Heart left ventricle (tissue), 16 donors: ENCODE measurements around the gene SPIRE1. TPM values are rescaled to one million over a fixed set of nuclear protein-coding genes. Genes with fewer than 3 reads are reported as not detected.

Source experiments
- ATAC-seq, 4 donors: fragments of 200-7000 bp; cut with Tn5 transposase; one replicate each; pipeline ENCODE4 v1.9.1; 2020 to 2022; ENCODE audit warnings: moderate library complexity in 4 of 4, mild to moderate bottlenecking in 3 of 4, moderate number of reproducible peaks in 1 of 4
- DNase-seq, 5 donors: peaks; one replicate each; pipeline ENCODE4 v3.0.0-alpha.2; 2020
- H3K27ac ChIP-seq, 12 donors: fragments of 200-600 bp; sonication (generic) in 4 of 12; one replicate each; pipeline versions ENCODE4 v1.5.0 to v1.8.0; 2016 to 2022; ENCODE audit warnings: mild to moderate bottlenecking in 2 of 12
- H3K27me3 ChIP-seq, 9 donors: fragments of 200-600 bp; sonication (generic) in 2 of 9; one replicate each; pipeline versions ENCODE4 v1.5.1 to v1.8.0; 2016 to 2022; ENCODE audit warnings: mild to moderate bottlenecking in 3 of 9
- H3K36me3 ChIP-seq, 9 donors: fragments of 200-600 bp; sonication (generic) in 2 of 9; one replicate each; pipeline versions ENCODE4 v1.5.0 to v1.8.0; 2018 to 2022; ENCODE audit warnings: mild to moderate bottlenecking in 2 of 9
- H3K4me1 ChIP-seq, 12 donors: fragments of 200-600 bp; sonication (generic) in 4 of 12; one replicate each; pipeline versions ENCODE4 v1.5.0 to v1.8.0; 2016 to 2022; ENCODE audit warnings: mild to moderate bottlenecking in 3 of 12
- H3K4me3 ChIP-seq, 12 donors: fragments of 200-600 bp; sonication (generic) in 4 of 12; one replicate each; pipeline versions ENCODE4 v1.5.0 to v1.8.0; 2017 to 2022; ENCODE audit warnings: mild to moderate bottlenecking in 9 of 12, moderate library complexity in 4 of 12
- H3K9me3 ChIP-seq, 12 donors: fragments of 200-600 bp; sonication (generic) in 4 of 12; one replicate each; pipeline versions ENCODE4 v1.5.0 to v1.8.0; 2016 to 2022; ENCODE audit warnings: mild to moderate bottlenecking in 1 of 12
- POLR2A ChIP-seq, 2 donors: fragments of 450-650 bp; IDR thresholded peaks; one replicate each; pipeline ENCODE4 v1.6.1; 2017; ENCODE audit warnings: antibody characterized with exemption in 2 of 2, mild to moderate bottlenecking in 2 of 2, moderate library complexity in 2 of 2
- WGBS, 4 donors: extraction: QIAGEN DNeasy Blood & Tissue Kit in 2 of 4; methylation state at CpG; one replicate each; pipeline versions ENCODE4 v1.1.5 to v1.1.7; 2013 to 2018; 5-methylcytosine and 5-hydroxymethylcytosine counted together
- intact Hi-C, 10 donors: fragments of 100-400 bp; cut with DNase I; formaldehyde crosslinking; loops; one replicate each; pipeline versions ENCODE4 v1.11.1 to v1.14.2; 2022
- polyA plus RNA-seq, 2 donors: library from polyadenylated mRNA; stranded (reverse); fragments of 200-250 nt; gene quantifications; one replicate each; pipeline ENCODE4 v1.2.3, GENCODE V29; 2013
- total RNA-seq, 9 donors: library from RNA; depleted of rRNA in 2 of 9; stranded (reverse); fragments of >200 nt in 2 of 9; fragmentation: NEBNext Ultra II Directional in 3 of 9; extraction: Animal tissue kit (Norgen Biotek cat#: 25700) in 3 of 9; gene quantifications; one replicate each; pipeline versions ENCODE4 v1.1.0 to v1.2.4, GENCODE V29; 2016 to 2023
- TF ChIP-seq, protein P1 (sequence below), 12 donors: fragments of 200-600 bp; sonication (generic) in 4 of 12; IDR thresholded peaks; one replicate each; pipeline versions ENCODE4 v1.5.0 to v1.8.0; 2018 to 2022; ENCODE audit warnings: antibody characterized with exemption in 12 of 12, mild to moderate bottlenecking in 5 of 12
- donor health status: ischemic (EF 13 %, LVEDD 7.1; RV severe dilation, severe dysfunction).
- donor health status: healthy with polysubstance abuse.
- donor health status: DM: no; HTN: yes; CAD: no.
- donor health status: DM: no; HTN: no; CAD: no.
- donor health status: ischemic (EF 25% LVEDD 6.9; RV normal size, moderate dysfunction).
- donor health status: ischemic (EF 25% LVEDD 5.7; RV mildly dilated, moderate dysfunction).
- donor health status: healthy.
- donor health status: DM: yes; HTN: yes; CAD: no.
- donor health status: ischemic (EF 35%, LVEDD 5.7; RV mildly dilated, moderate dysfunction).
- donor health status: nonischemic (EF 11% LVEDD 7.7; RV severe dilation, severe dysfunction).
- donor health status: DM: yes; HTN: yes; CAD: no.
- donor health status: PGD.
- donor health status: ischemic (EF 29% LVEDD 5.4; RV normal size, mild dysfunction).
- donor health status: nonischemic (EF 23%, LVEDD 6.1; RV moderate dilation, normal function).

SPIRE1 gene
- total and polyA plus RNA-seq, 11 donors = 8.3 to 67.6 (median 47.8) TPM

DNA sequence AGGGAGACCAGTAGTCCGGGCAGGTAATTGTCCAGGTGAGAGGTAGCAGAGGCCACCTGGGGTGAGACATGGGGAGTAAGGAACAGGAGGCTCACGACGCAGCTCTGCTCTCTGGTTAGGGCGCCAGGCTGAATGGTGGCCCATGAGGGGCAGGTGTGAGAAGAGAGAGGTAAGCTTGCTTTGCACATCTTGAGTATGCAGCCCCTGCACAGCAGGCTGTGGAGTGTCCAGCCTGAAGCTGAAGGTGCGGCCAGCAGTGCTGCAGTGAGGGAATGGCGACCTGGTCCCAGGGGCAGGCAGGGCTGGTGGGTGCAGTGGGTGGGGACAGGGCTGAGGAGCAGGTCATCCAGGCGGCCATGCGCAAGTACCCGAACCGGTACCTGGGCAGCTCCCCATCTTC lies 234.5 kb downstream of the SPIRE1 start:
- WGBS, 4 donors = 93 to 97% (median 95%) methylated on average over 5 to 10 of the region's 10 CpGs
- Histone ChIP-seq H3K4me3 (no peak overlapping the region), H3K27ac (no peak overlapping the region), H3K4me1 (peaks cover 0 to 16% (median 2%) of the 10 kb centered on the region in 12 donors), H3K27me3 (no peaks in the 10 kb centered on the region), H3K9me3 (peaks cover 0 to 7% (median 0%) of the 10 kb centered on the region in 12 donors), H3K36me3 (peaks cover 0 to 12% (median 3%) of the 10 kb centered on the region in 9 donors)
- intact Hi-C loops = no loop called here
- no peak for DNase-seq
- peak in 1 of 4 donors; percentile 15 for ATAC-seq
- TF ChIP-seq POLR2A (IDR thresholded peaks at IDR 0.05) = no peak
- TF ChIP-seq, protein P1, sequence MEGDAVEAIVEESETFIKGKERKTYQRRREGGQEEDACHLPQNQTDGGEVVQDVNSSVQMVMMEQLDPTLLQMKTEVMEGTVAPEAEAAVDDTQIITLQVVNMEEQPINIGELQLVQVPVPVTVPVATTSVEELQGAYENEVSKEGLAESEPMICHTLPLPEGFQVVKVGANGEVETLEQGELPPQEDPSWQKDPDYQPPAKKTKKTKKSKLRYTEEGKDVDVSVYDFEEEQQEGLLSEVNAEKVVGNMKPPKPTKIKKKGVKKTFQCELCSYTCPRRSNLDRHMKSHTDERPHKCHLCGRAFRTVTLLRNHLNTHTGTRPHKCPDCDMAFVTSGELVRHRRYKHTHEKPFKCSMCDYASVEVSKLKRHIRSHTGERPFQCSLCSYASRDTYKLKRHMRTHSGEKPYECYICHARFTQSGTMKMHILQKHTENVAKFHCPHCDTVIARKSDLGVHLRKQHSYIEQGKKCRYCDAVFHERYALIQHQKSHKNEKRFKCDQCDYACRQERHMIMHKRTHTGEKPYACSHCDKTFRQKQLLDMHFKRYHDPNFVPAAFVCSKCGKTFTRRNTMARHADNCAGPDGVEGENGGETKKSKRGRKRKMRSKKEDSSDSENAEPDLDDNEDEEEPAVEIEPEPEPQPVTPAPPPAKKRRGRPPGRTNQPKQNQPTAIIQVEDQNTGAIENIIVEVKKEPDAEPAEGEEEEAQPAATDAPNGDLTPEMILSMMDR (IDR thresholded peaks at IDR 0.05) = no peak

DNA sequence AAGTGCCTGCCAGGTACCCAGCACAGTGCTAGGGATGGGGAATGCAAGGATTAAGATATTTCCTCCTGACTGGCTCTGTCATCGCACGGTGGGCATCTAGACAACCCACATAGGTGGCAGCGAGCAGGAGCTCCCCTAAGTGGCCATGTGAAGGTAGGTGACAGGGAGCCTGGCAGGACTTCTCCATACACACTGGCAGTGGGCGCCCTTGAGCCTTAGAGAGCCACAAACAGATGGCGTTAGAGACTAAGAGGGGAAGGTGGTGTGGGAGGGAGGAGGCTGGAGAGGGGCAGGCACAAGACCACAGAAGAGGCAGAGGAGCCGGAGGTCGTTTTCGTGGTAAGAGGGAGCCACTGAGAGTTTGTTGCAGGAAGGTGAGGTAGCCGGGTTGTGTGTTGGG lies 235.0 kb downstream of the SPIRE1 start:
- no peak overlapping the region for H3K27ac ChIP-seq
- 75 to 85% (median 82%) methylated on average over 9 of the region's 9 CpGs for WGBS, 4 donors
- no peak for TF ChIP-seq POLR2A (IDR thresholded peaks at IDR 0.05)
- TF ChIP-seq, protein P1 (IDR thresholded peaks at IDR 0.05) = peak in 1 of 12 donors; percentile 4
- ATAC-seq (no peak), DNase-seq (no peak)
- peaks cover 0 to 7% (median 0%) of the 10 kb centered on the region in 12 donors for H3K9me3 ChIP-seq
- H3K4me3 ChIP-seq = no peak overlapping the region
- H3K27me3 ChIP-seq = no peaks in the 10 kb centered on the region
- peaks cover 0 to 10% (median 3%) of the 10 kb centered on the region in 9 donors for H3K36me3 ChIP-seq
- intact Hi-C loops = no loop called here
- H3K4me1 ChIP-seq = peaks cover 0 to 16% (median 2%) of the 10 kb centered on the region in 12 donors

DNA sequence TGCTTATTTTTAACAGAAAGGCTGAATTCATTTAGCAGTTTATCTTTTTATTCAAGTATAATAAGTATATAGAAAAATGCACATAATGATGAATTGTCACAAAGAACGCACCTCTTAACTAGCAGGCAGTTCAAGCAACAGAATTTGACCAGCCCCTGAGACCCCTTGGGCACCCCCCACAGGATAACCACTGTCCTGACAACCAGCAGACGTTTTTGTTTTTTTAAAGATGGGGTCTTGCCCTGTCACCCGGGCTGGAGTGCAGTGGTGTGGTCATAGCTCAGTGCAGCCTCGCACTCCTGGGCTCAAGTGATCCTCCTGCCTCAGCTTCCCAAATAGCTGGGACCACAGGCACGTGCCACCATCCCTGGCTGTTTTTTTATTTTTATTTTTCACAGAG lies 236.2 kb downstream of the SPIRE1 start:
- ATAC-seq (no peak), DNase-seq (no peak)
- WGBS, 4 donors = 79 to 83% (median 82%) methylated on average over 5 of the region's 5 CpGs
- H3K27ac ChIP-seq = no peak overlapping the region
- H3K4me3 ChIP-seq = no peak overlapping the region
- intact Hi-C loops = no loop called here
- H3K4me1 ChIP-seq = peaks cover 0 to 16% (median 2%) of the 10 kb centered on the region in 12 donors
- no peaks in the 10 kb centered on the region for H3K9me3 ChIP-seq
- TF ChIP-seq, protein P1 (IDR thresholded peaks at IDR 0.05) = no peak
- no peak for TF ChIP-seq POLR2A (IDR thresholded peaks at IDR 0.05)
- no peaks in the 10 kb centered on the region for H3K36me3 ChIP-seq
- no peaks in the 10 kb centered on the region for H3K27me3 ChIP-seq

DNA sequence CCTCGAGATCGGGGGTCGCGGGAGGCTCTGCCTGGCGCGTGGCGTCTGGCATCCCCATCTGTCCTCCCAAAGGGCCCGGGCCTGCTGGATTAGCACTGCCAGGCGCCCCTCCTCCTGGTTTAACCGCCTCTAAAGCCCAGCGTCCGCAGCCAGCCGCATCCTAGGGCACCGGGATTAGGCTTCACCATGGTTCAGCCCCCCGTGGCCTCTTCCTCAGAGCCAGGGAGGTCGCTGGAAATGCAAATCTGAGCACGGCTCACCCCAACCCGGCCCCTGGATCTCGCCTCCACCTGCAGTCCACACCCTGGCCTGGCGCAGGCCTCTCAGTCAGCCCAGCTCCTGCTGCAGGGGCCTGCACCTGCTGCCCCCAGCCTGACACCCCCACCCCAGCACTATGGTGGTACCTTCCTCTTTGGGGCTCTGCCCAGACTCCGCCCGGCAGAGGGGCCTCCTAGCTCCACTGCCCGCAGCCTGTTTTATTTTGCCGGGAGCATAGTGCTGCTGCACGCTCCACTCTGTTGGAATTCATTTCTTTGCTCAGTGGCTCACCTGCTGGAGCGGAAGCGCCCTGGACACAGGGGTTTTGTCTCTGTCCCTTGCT lies 237.0 kb downstream of the SPIRE1 start:
- Histone ChIP-seq H3K36me3 (no peaks in the 10 kb centered on the region), H3K27ac (no peak overlapping the region), H3K9me3 (no peaks in the 10 kb centered on the region), H3K27me3 (no peaks in the 10 kb centered on the region), H3K4me1 (peaks cover 0 to 20% (median 5%) of the 10 kb centered on the region in 12 donors), H3K4me3 (peak overlapping the region in 10 of 12 donors; percentile 2 to 69 (median 58))
- TF ChIP-seq POLR2A (IDR thresholded peaks at IDR 0.05) = no peak
- TF ChIP-seq, protein P1 (IDR thresholded peaks at IDR 0.05) = no peak
- peak; percentile 22 to 34 (median 32) for ATAC-seq
- no peak for DNase-seq
- WGBS, 4 donors = 32 to 72% (median 43%) methylated on average over 13 to 27 of the region's 27 CpGs
- intact Hi-C loops = no loop called here
